SK-N-SH treated with all-trans-retinoic acid at 6 μM for 48 hours (cell line): ENCODE results near the gene GNB2.

Experiments
- ATAC-seq: fragments of 200-7000 bp; cut with Tn5 transposase; 3 replicates; pipeline ENCODE4 v1.9.1; 2020; ENCODE audit warnings: mild to moderate bottlenecking, moderate library complexity
- ARNTL ChIP-seq: fragments of 450-650 bp; formaldehyde crosslinking; IDR thresholded peaks from 2 replicates; pipeline ENCODE4 v1.5.0; 2020; ENCODE audit warnings: low read depth, mild to moderate bottlenecking, moderate library complexity, borderline replicate concordance
- BACH2 ChIP-seq: fragments of 250-450 bp; sonication (Bioruptor Pico); IDR thresholded peaks from 2 replicates; pipeline ENCODE4 v1.9.0; 2021; ENCODE audit warnings: mild to moderate bottlenecking, borderline replicate concordance
- CREB5 ChIP-seq: fragments of 250-450 bp; sonication (Bioruptor Pico); IDR thresholded peaks from 2 replicates; pipeline ENCODE4 v1.5.1; 2020; ENCODE audit warnings: low read depth, mild to moderate bottlenecking, moderate library complexity
- CSDC2 ChIP-seq: fragments of 250-450 bp; sonication (Bioruptor Pico); IDR thresholded peaks from 2 replicates; pipeline ENCODE4 v1.5.0; 2020; ENCODE audit warnings: mild to moderate bottlenecking, moderate library complexity
- ESRRG ChIP-seq: fragments of 250-450 bp; sonication (Bioruptor Pico); IDR thresholded peaks from 2 replicates; pipeline ENCODE4 v1.6.1; 2021; ENCODE audit warnings: mild to moderate bottlenecking
- GLIS3 ChIP-seq: fragments of 250-450 bp; sonication (Bioruptor Pico); IDR thresholded peaks from 2 replicates; pipeline ENCODE4 v1.5.0; 2020; ENCODE audit warnings: mild to moderate bottlenecking, moderate library complexity
- ISL1 ChIP-seq: fragments of 250-450 bp; sonication (Bioruptor Pico); IDR thresholded peaks from 2 replicates; pipeline ENCODE4 v2.1.2; 2022; ENCODE audit warnings: mild to moderate bottlenecking, moderate library complexity
- OSR1 ChIP-seq: fragments of 250-450 bp; sonication (Bioruptor Pico); IDR thresholded peaks from 2 replicates; pipeline ENCODE4 v1.8.0; 2022; ENCODE audit warnings: moderate library complexity, mild to moderate bottlenecking, inconsistent platforms
- RARB ChIP-seq: fragments of 250-450 bp; sonication (Bioruptor Pico); IDR thresholded peaks from 2 replicates; pipeline ENCODE4 v1.8.0; 2021; ENCODE audit warnings: mild to moderate bottlenecking, moderate library complexity
- SNAI2 ChIP-seq: fragments of 250-450 bp; sonication (Bioruptor Pico); IDR thresholded peaks from 2 replicates; pipeline ENCODE4 v1.5.0; 2020; ENCODE audit warnings: mild to moderate bottlenecking, moderate library complexity
- TSHZ2 ChIP-seq: fragments of 250-450 bp; sonication (Bioruptor Pico); IDR thresholded peaks from 2 replicates; pipeline ENCODE4 v1.5.0; 2020; ENCODE audit warnings: mild to moderate bottlenecking, moderate library complexity
- ZFP3 ChIP-seq: fragments of 250-450 bp; sonication (Bioruptor Pico); IDR thresholded peaks from 2 replicates; pipeline ENCODE4 v1.5.0; 2020; ENCODE audit warnings: mild to moderate bottlenecking, moderate library complexity
- ZFP30 ChIP-seq: fragments of 450-650 bp; formaldehyde crosslinking; IDR thresholded peaks from 2 replicates; pipeline ENCODE4 v1.5.0; 2022; ENCODE audit warnings: mild to moderate bottlenecking, moderate library complexity
- ZNF8 ChIP-seq: fragments of 450-650 bp; formaldehyde crosslinking; IDR thresholded peaks from 2 replicates; pipeline ENCODE4 v1.5.0; 2020; ENCODE audit warnings: mild to moderate bottlenecking, moderate library complexity
- TF ChIP-seq, protein P1 (sequence below): fragments of 250-450 bp; sonication (Bioruptor Pico); IDR thresholded peaks from 2 replicates; pipeline ENCODE4 v1.5.1; 2021; ENCODE audit warnings: mild to moderate bottlenecking, moderate library complexity
- TF ChIP-seq, protein P2 (sequence below): fragments of 250-450 bp; sonication (Bioruptor Pico); IDR thresholded peaks from 2 replicates; pipeline ENCODE4 v1.8.0; 2021; ENCODE audit warnings: low read depth, mild to moderate bottlenecking, moderate library complexity, borderline replicate concordance
- TF ChIP-seq, protein P3 (sequence below): fragments of 250-450 bp; sonication (Bioruptor Pico); IDR thresholded peaks from 2 replicates; pipeline ENCODE4 v1.8.0; 2020; ENCODE audit warnings: mild to moderate bottlenecking, moderate library complexity, borderline replicate concordance

The GNB2 gene

GRCh38 chr7:100623951-100624824 lies 49.4 kb upstream of the GNB2 start (continued):
- no peak for TF ChIP-seq TSHZ2
- no peak for TF ChIP-seq ZFP3 (CRISPR knock-in tag)
- TF ChIP-seq ISL1 (CRISPR knock-in tag): no peak

DNA sequence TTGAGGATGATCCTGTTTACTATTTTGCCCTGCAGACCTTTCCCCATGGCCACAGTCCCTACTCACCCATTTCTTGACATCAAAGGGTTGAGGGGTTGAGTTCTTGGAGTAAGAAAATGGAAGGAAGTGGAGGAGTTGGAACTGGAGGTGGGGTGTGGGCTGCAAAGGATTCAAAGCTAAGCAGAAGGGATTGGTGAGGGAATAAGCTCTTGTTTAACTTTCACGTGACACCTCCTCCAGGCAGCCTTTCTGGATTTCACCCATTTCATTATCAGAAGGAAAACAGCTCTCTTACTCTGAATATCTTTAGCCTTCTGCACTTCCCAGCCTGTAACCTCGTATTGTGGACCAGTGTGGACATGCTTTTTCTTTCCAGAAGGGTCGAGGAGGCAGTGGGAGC lies 47.5 kb upstream of the GNB2 start:
- TF ChIP-seq ARNTL (CRISPR knock-in tag) (no peak), SNAI2 (CRISPR knock-in tag) (no peak), GLIS3 (CRISPR knock-in tag) (peak; percentile 28; the same call in 1 of the 2 replicates)

GRCh38 chr7:100626530-100627237 lies 46.9 kb upstream of the GNB2 start:
- TF ChIP-seq ESRRG (CRISPR knock-in tag): no peak
- TF ChIP-seq CREB5 (CRISPR knock-in tag): no peak
- no peak for TF ChIP-seq TSHZ2
- TF ChIP-seq, protein P1, sequence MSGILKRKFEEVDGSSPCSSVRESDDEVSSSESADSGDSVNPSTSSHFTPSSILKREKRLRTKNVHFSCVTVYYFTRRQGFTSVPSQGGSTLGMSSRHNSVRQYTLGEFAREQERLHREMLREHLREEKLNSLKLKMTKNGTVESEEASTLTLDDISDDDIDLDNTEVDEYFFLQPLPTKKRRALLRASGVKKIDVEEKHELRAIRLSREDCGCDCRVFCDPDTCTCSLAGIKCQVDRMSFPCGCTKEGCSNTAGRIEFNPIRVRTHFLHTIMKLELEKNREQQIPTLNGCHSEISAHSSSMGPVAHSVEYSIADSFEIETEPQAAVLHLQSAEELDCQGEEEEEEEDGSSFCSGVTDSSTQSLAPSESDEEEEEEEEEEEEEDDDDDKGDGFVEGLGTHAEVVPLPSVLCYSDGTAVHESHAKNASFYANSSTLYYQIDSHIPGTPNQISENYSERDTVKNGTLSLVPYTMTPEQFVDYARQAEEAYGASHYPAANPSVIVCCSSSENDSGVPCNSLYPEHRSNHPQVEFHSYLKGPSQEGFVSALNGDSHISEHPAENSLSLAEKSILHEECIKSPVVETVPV (CRISPR knock-in tag): no peak
- TF ChIP-seq OSR1: no peak
- TF ChIP-seq ZFP30 (CRISPR knock-in tag): no peak
- TF ChIP-seq ZFP3 (CRISPR knock-in tag): no peak
- TF ChIP-seq CSDC2 (CRISPR knock-in tag): no peak
- no peak for TF ChIP-seq ZNF8 (CRISPR knock-in tag)
- no peak for TF ChIP-seq ISL1 (CRISPR knock-in tag)
- TF ChIP-seq, protein P2, sequence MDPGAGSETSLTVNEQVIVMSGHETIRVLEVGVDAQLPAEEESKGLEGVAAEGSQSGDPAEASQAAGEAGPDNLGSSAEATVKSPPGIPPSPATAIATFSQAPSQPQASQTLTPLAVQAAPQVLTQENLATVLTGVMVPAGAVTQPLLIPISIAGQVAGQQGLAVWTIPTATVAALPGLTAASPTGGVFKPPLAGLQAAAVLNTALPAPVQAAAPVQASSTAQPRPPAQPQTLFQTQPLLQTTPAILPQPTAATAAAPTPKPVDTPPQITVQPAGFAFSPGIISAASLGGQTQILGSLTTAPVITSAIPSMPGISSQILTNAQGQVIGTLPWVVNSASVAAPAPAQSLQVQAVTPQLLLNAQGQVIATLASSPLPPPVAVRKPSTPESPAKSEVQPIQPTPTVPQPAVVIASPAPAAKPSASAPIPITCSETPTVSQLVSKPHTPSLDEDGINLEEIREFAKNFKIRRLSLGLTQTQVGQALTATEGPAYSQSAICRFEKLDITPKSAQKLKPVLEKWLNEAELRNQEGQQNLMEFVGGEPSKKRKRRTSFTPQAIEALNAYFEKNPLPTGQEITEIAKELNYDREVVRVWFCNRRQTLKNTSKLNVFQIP (CRISPR knock-in tag): no peak
- TF ChIP-seq RARB: no peak
- no peak for TF ChIP-seq GLIS3 (CRISPR knock-in tag)
- TF ChIP-seq, protein P3, sequence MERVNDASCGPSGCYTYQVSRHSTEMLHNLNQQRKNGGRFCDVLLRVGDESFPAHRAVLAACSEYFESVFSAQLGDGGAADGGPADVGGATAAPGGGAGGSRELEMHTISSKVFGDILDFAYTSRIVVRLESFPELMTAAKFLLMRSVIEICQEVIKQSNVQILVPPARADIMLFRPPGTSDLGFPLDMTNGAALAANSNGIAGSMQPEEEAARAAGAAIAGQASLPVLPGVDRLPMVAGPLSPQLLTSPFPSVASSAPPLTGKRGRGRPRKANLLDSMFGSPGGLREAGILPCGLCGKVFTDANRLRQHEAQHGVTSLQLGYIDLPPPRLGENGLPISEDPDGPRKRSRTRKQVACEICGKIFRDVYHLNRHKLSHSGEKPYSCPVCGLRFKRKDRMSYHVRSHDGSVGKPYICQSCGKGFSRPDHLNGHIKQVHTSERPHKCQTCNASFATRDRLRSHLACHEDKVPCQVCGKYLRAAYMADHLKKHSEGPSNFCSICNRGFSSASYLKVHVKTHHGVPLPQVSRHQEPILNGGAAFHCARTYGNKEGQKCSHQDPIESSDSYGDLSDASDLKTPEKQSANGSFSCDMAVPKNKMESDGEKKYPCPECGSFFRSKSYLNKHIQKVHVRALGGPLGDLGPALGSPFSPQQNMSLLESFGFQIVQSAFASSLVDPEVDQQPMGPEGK (CRISPR knock-in tag): no peak
- no peak for TF ChIP-seq ARNTL (CRISPR knock-in tag)
- TF ChIP-seq BACH2 (CRISPR knock-in tag): no peak
- ATAC-seq: peak; percentile 98

More for the DNA sequence above, 47.5 kb upstream of the GNB2 start:
- ATAC-seq: no peak
